HepG2 (cell line): ENCODE measurements around the gene FER1L5. TPM values are rescaled to one million over a fixed set of nuclear protein-coding genes. Genes with fewer than 3 reads are reported as not detected.

ENCODE experiments used
- BORCS8-MEF2B ChIP-seq: sonication (generic); formaldehyde crosslinking; IDR thresholded peaks from 2 replicates; pipeline ENCODE4 v1.8.0; 2022; ENCODE audit warnings: mild to moderate bottlenecking, missing genetic modification reagents
- DPF2 ChIP-seq: sonication (generic); formaldehyde crosslinking; IDR thresholded peaks from 2 replicates; pipeline ENCODE4 v1.4.0; 2020; ENCODE audit warnings: mild to moderate bottlenecking, low read depth, missing genetic modification reagents, borderline replicate concordance
- GLMP ChIP-seq: sonication (generic); formaldehyde crosslinking; IDR thresholded peaks from 2 replicates; pipeline ENCODE4 v1.9.0; 2021; ENCODE audit warnings: missing genetic modification reagents, mild to moderate bottlenecking, borderline replicate concordance
- HMGA1 ChIP-seq: sonication (generic); formaldehyde crosslinking; conservative IDR thresholded peaks from 2 replicates; pipeline ENCODE4 v1.4.0; 2020; ENCODE audit warnings: missing genetic modification reagents
- JUNB ChIP-seq: sonication (generic); formaldehyde crosslinking; IDR thresholded peaks from 2 replicates; pipeline ENCODE4 v1.8.0; 2022; ENCODE audit warnings: missing genetic modification reagents, mild to moderate bottlenecking, borderline replicate concordance
- KLF11 ChIP-seq: IDR thresholded peaks from 2 replicates; pipeline ENCODE4 v1.6.1; 2016; ENCODE audit warnings: missing compliant biosample characterization
- MAX ChIP-seq: IDR thresholded peaks from 2 replicates; pipeline ENCODE4 v1.6.1; 2012; ENCODE audit warnings: inconsistent platforms
- NCOA1 ChIP-seq: sonication (generic); formaldehyde crosslinking; IDR thresholded peaks from 2 replicates; pipeline ENCODE4 v1.9.0; 2021; ENCODE audit warnings: missing genetic modification reagents
- NKX3-1 ChIP-seq: sonication (generic); formaldehyde crosslinking; IDR thresholded peaks from 2 replicates; pipeline ENCODE4 v1.5.0; 2020; ENCODE audit warnings: missing genetic modification reagents
- NRL ChIP-seq: sonication (generic); formaldehyde crosslinking; IDR thresholded peaks from 2 replicates; pipeline ENCODE4 v1.5.0; 2020; ENCODE audit warnings: missing genetic modification reagents, mild to moderate bottlenecking, moderate library complexity, borderline replicate concordance
- RORA ChIP-seq: sonication (generic); formaldehyde crosslinking; IDR thresholded peaks from 2 replicates; pipeline ENCODE4 v1.5.0; 2020; ENCODE audit warnings: mild to moderate bottlenecking, missing genetic modification reagents, moderate library complexity
- SRSF4 ChIP-seq: fragments of 200-400 bp; formaldehyde crosslinking; IDR thresholded peaks from one replicate; pipeline ENCODE4 v1.6.1; 2018; ENCODE audit warnings: mild to moderate bottlenecking, low read depth, low read length, moderate library complexity; ENCODE audit not compliant: poor library complexity, severe bottlenecking
- SRSF9 ChIP-seq: fragments of 200-400 bp; formaldehyde crosslinking; IDR thresholded peaks from 2 replicates; pipeline ENCODE4 v1.6.1; 2018; ENCODE audit warnings: borderline replicate concordance, mild to moderate bottlenecking, low read depth, low read length; ENCODE audit not compliant: insufficient read depth, poor library complexity, severe bottlenecking
- U2AF2 ChIP-seq: fragments of 200-400 bp; formaldehyde crosslinking; IDR thresholded peaks from 2 replicates; pipeline ENCODE4 v1.6.1; 2017; ENCODE audit warnings: low read depth, mild to moderate bottlenecking, low read length
- XBP1 ChIP-seq: sonication (generic); formaldehyde crosslinking; IDR thresholded peaks from 2 replicates; pipeline ENCODE4 v1.5.0; 2020; ENCODE audit warnings: missing genetic modification reagents
- ZNF136 ChIP-seq: sonication (generic); formaldehyde crosslinking; IDR thresholded peaks from 2 replicates; pipeline ENCODE4 v1.8.1; 2022; ENCODE audit warnings: low read depth, mild to moderate bottlenecking, moderate library complexity, missing genetic modification reagents
- ZNF160 ChIP-seq: sonication (generic); formaldehyde crosslinking; IDR thresholded peaks from 2 replicates; pipeline ENCODE4 v1.8.0; 2022; ENCODE audit warnings: mild to moderate bottlenecking, inconsistent platforms, missing genetic modification reagents
- ZNF224 ChIP-seq: sonication (generic); formaldehyde crosslinking; IDR thresholded peaks from 2 replicates; pipeline ENCODE4 v1.5.0; 2020; ENCODE audit warnings: mild to moderate bottlenecking, missing genetic modification reagents
- ZNF33A ChIP-seq: sonication (generic); formaldehyde crosslinking; IDR thresholded peaks from 2 replicates; pipeline ENCODE4 v1.5.1; 2020; ENCODE audit warnings: missing genetic modification reagents, mild to moderate bottlenecking, moderate library complexity, borderline replicate concordance
- ZNF510 ChIP-seq: sonication (generic); formaldehyde crosslinking; IDR thresholded peaks from 2 replicates; pipeline ENCODE4 v1.4.0; 2020; ENCODE audit warnings: low read depth, mild to moderate bottlenecking, missing genetic modification reagents
- polyA plus RNA-seq, 8 experiments: library from polyadenylated mRNA; depleted of rRNA in 3 of 8; stranded (reverse) in 7 of 8; unstranded in 1 of 8; fragments of >200 nt; fragmentation: Illumina TruSeq in 4 of 8; extraction: Trizol in 4 of 8; gene quantifications; 2 replicates each; pipeline versions ENCODE4 v1.2.1 to v1.2.3, GENCODE V29; 2011 to 2016; ENCODE audit warnings: low read depth in 4 of 8, missing spikeins in 1 of 8, mixed read lengths in 1 of 8; ENCODE audit not compliant: insufficient read depth in 1 of 8
- total RNA-seq, 5 experiments: library from RNA; depleted of rRNA; stranded (reverse); fragments of >200 nt; fragmentation: Illumina TruSeq; extraction: Trizol; gene quantifications; 2 replicates each; pipeline ENCODE4 v1.2.3, GENCODE V29; 2016; ENCODE audit warnings: low read depth in 1 of 5

The FER1L5 gene
- total and polyA plus RNA-seq, 2 of the 13 experiments (the other 11 are each of a cell fraction or from before 2014, with no cell fraction given) = 0.02 to 0.08 TPM

DNA sequence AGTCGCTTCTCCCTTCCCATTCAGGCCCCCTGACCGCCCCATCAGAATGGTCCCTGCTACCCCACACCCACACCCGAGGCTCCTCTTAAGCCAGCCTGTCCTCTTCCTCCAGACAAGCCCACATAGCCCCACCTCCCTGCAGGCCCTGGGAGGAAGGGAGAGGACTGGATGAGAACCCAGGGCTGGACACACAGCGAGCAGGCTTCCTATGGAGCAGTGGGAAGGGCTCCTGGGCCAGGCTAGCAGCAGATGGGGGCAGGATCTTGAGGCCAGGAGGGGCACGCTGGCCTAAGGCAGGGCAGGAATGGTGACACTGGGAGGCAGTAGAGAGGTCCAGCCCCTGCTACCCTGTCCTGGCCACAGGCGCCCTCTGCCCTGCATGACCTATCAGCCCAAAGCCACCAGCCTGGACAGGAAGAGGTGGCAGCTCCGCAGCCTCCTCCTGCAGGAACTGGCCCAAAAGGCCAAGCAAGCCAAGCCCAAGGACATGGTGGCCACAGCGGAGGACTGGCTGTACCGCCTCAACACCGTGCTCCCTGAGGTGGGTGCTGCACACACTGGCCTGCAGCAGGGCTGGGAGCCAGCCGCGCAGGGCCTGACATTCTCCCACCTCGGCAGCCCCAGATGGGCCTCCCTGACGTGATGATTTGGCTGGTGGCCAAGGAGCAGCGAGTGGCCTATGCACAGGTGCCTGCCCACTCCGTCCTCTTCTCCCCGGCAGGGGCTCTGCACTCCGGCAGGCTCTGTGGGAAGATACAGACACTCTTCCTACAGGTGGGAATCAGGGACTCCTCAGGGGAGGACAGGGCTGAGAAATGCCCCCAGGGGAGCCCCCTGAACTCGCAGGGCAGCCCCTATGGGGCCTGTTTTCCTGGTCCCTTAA is 43.3 kb downstream of the FER1L5 start (continued):
- no peak for TF ChIP-seq ZNF160 (CRISPR knock-in tag)
- TF ChIP-seq KLF11 (CRISPR knock-in tag) = no peak
- no peak for TF ChIP-seq JUNB (CRISPR knock-in tag)
- TF ChIP-seq NCOA1 (CRISPR knock-in tag) = peak; percentile 60; the same call in 1 of the 2 replicates
- no peak for TF ChIP-seq GLMP (CRISPR knock-in tag)
- no peak for TF ChIP-seq XBP1 (CRISPR knock-in tag)
- no peak for TF ChIP-seq DPF2 (CRISPR knock-in tag)
- TF ChIP-seq U2AF2 = no peak
- TF ChIP-seq NKX3-1 = no peak
- TF ChIP-seq BORCS8-MEF2B (CRISPR knock-in tag) = peak; percentile 64; the same call in 1 of the 2 replicates
- no peak for TF ChIP-seq ZNF33A (CRISPR knock-in tag)
- TF ChIP-seq NRL = no peak
- TF ChIP-seq SRSF9 = no peak
- TF ChIP-seq HMGA1 = no peak
- TF ChIP-seq ZNF224 (CRISPR knock-in tag) = no peak
- no peak for TF ChIP-seq ZNF510 (CRISPR knock-in tag)
- TF ChIP-seq SRSF4 = no peak
- peak; percentile 62; the same call in 1 of the 2 replicates for TF ChIP-seq MAX
- TF ChIP-seq RORA (CRISPR knock-in tag) = no peak
- no peak for TF ChIP-seq ZNF136 (CRISPR knock-in tag)
